Measurements from ENCODE around the gene NSDHL.
"Not testable (repeated sequence)": the region's sequence is repeated elsewhere in the genome, so short reads cannot be mapped to it uniquely, and the experiment has no call there.

NSDHL gene

GRCh38 chrX:152895724-152896420, 65.0 kb downstream of the NSDHL start:
- DNase-seq: no peak

- no peak for DNase-seq
Observed at GRCh38 chrX:152896450-152896849, 65.6 kb downstream of the NSDHL start.

- no peak for DNase-seq
Observed at GRCh38 chrX:152897222-152898131, 66.6 kb downstream of the NSDHL start, which contains the start of gene ZNF185. TSS of gene ZNF185 (plus strand) at chrX:152898067. CDS start at chrX:152914490, 16,423 bp downstream.

DNA sequence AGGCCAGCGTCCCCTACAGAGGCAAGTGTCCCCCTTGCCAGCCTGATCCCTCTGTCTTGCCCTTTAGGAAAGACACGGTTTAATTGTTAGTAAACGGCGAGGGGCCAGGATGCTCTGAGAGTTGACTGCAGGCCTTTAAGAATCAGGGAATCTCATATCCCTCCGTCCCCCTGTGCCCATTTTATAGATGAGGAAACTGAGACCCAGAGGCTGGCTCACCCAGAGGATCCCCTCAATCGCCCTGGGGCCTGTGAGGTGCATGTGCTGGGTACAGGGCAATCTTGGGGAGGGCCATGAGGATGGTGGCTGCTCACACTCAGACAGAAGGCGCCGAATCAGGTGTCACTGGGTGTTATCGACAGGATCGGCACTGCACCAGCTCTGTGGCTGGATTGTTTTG, 67.6 kb downstream of the NSDHL start:
- no peak for DNase-seq

GRCh38 chrX:152899111-152899873, 68.4 kb downstream of the NSDHL start:
- DNase-seq: no peak

- DNase-seq: no peak
Observed at GRCh38 chrX:152899874-152900719, 69.2 kb downstream of the NSDHL start.

GRCh38 chrX:152900937-152901445, 70.1 kb downstream of the NSDHL start:
- DNase-seq: no peak

DNA sequence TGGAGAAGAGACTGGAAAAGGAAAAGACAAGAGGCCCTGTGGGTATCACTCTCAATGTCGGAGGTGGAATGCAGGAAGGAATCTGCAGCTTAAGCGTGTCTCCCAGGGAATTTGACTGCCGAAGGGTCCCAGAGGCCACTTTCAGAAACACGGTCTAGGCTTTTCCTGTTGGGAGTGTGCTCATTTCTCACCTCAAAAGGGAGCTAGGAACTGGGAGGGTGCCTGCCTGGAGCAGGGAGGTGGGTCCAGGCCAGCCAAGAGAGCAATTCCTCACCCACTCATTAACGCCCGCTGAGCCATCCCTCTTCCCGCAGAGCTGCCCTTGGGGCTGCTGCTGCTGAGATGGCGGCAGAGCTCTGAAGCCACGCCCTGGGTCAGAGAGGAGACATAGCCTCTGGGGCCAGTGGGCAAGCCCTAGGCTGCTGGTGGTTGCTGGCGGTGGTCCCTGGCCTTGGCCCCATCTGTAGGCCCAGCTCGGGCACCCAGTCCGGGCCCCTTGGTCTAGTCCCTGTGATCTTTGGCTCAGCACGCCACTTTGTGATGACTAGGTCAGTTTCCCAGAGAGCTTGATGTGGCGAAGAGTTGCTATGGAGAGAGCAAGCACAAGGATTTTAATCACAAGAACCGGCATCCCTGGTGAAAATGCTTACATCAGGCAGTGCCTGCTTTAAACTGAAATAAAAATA, 71.1 kb downstream of the NSDHL start:
- no peak for DNase-seq

DNA sequence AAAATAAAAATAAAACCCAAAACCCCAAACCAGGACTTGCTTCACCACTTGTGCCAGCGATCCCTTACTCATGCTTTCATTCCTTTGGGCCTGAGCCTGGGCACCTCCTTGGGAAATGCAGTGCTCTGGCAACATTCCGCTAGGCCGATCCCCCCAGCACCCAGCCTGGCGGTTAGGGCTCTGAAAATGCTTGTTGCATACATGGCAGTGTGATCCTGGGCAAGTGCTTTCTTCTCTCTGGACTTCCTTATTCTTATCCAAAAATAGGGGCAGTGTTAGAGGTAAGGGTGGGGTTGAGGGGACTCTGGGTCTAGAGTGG, 71.6 kb downstream of the NSDHL start:
- DNase-seq: no peak

- DNase-seq: no peak
Observed at GRCh38 chrX:152903589-152903988, 72.7 kb downstream of the NSDHL start.

GRCh38 chrX:152904151-152905080, 73.6 kb downstream of the NSDHL start:
- DNase-seq: peak; percentile 32

GRCh38 chrX:152905081-152905420, 74.2 kb downstream of the NSDHL start:
- DNase-seq: no peak

DNA sequence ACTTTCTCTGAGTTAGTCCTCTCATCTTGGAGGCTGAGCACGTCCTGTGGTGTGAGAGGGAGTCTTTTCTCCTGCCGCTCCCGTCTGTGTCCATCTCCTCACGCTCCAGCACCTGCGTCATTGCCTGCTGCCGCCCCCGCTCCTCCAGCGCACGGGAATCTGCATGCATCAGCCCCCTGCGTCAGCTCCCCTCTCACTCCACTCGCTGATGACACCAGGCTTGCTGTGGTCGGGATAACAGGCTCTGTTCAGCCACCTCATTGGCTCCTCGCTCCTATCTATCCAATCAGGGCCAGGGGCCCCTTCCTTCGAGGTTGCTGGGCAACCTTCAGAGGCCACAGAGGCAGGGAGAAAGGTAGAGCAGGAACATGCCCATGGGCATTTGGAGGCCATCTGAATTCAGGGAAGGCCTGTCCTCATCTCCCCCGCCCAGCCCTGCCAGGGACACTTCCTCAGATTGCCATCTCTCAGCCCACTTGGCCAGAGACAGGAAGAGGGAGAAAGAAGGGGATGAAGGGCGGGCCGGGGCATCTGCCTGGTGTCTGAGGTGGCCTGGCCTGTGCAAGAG, 76.3 kb downstream of the NSDHL start:
- DNase-seq: no peak

- no peak for DNase-seq
Observed at GRCh38 chrX:152908486-152908885, 77.6 kb downstream of the NSDHL start.

- not testable (repeated sequence) for DNase-seq
Observed at GRCh38 chrX:152910018-152910417, 79.2 kb downstream of the NSDHL start.

DNA sequence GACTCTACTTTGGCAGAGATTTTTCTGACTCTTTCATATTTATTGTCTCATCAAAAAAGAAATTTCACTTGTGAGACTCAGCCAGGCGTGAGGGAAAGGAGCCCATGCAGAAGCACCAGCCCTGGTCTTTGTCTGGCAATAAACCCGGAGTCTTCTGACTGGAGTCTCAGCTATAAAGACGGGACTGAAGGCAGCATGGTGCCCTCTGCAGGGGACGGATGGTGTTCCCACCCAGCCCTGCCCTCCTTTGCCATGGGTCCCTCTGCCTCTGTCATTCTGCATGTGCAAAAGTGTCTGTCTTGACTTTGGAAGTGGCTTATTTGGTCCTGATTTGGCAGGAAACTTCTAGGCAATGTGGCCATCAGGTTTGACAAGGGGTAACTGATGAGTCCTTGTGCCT, 81.2 kb downstream of the NSDHL start:
- no peak for DNase-seq

GRCh38 chrX:152912641-152913040, 81.8 kb downstream of the NSDHL start:
- DNase-seq: no peak

- no peak for DNase-seq
Observed at GRCh38 chrX:152913346-152913745, 82.5 kb downstream of the NSDHL start.

DNA sequence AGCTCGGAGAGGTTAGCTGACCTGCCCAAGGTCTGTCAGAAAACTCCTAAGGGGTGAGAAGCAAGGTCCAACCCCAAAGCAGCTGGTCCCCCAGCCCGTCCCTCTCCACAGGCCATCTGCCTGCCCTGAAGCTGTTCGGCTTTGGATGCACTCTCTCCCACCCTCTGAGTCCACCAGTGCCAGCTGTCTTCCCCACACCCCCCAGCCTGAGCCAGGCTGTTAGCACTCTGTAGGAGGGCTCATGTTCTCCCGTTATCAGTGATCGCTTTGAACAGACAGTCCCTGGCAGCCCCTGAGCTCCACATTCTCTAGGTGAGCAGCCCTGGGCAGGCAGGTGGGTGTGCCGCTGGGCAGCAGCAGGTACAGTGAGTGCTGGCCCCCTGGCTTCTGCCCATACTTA, 83.0 kb downstream of the NSDHL start:
- DNase-seq: no peak

GRCh38 chrX:152915541-152916241, 84.8 kb downstream of the NSDHL start:
- no peak for DNase-seq
